Prostate gland (tissue), 2 donors: ENCODE measurements around the gene GPATCH2L.

Source experiments
- POLR2A ChIP-seq: fragments of 450-650 bp; IDR thresholded peaks from one replicate; pipeline ENCODE4 v1.6.1; 2016; ENCODE audit warnings: antibody characterized with exemption, mild to moderate bottlenecking
- POLR2AphosphoS5 ChIP-seq: sonication (generic); formaldehyde crosslinking; IDR thresholded peaks from one replicate; pipeline ENCODE4 v1.6.1; 2017; ENCODE audit warnings: antibody characterized with exemption
- TF ChIP-seq, protein P1 (sequence below), 4 experiments: fragments of 200-600 bp in 2 of 4; fragments of 450-650 bp in 2 of 4; sonication (generic) in 2 of 4; IDR thresholded peaks; 1 replicate in 3 of 4; 2 replicates in 1 of 4; pipeline ENCODE4 v1.5.1; 2016 to 2019; ENCODE audit warnings: antibody characterized with exemption in 4 of 4, mild to moderate bottlenecking in 2 of 4, moderate library complexity in 2 of 4

DNA sequence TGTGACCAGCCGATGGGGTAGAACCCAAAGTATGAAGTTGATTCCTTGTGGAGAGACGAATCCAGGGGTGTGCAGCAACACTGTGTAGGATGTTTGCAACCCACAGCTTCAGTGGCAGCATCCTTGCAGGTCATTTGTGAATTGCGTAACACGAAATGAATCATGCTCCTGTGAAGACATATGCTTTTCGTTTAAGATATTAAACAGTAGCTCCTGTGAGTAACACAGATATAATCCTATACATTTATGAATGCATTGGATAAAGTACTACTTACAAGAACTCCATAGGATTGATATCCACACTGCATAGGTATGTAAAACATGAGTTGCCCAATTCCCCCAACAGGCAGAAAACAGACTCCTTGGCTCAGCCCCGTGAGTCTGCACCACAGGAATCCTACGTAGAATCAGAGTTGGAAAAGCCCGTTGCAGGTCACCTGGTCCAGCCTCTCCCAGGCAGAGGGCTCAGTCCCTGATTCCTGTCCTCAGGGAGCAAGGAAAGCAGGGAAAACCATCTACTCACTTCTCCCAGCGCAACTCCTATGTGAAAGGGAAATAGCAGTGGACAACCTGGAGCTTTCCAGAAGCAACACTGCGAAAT lies 75.8 kb downstream of the GPATCH2L start:
- TF ChIP-seq, protein P1, sequence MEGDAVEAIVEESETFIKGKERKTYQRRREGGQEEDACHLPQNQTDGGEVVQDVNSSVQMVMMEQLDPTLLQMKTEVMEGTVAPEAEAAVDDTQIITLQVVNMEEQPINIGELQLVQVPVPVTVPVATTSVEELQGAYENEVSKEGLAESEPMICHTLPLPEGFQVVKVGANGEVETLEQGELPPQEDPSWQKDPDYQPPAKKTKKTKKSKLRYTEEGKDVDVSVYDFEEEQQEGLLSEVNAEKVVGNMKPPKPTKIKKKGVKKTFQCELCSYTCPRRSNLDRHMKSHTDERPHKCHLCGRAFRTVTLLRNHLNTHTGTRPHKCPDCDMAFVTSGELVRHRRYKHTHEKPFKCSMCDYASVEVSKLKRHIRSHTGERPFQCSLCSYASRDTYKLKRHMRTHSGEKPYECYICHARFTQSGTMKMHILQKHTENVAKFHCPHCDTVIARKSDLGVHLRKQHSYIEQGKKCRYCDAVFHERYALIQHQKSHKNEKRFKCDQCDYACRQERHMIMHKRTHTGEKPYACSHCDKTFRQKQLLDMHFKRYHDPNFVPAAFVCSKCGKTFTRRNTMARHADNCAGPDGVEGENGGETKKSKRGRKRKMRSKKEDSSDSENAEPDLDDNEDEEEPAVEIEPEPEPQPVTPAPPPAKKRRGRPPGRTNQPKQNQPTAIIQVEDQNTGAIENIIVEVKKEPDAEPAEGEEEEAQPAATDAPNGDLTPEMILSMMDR (IDR thresholded peaks at IDR 0.05), result no peak
- TF ChIP-seq POLR2A, result no peak
- no peak for TF ChIP-seq POLR2AphosphoS5
